HG03571 (cell line): ENCODE data around the gene ZBTB7C.

Source experiments
- ATAC-seq: cut with Tn5 transposase; IDR thresholded peaks from one replicate; pipeline ENCODE4 v1.9.1; 2021; ENCODE audit not compliant: unreplicated experiment

The ZBTB7C gene

DNA sequence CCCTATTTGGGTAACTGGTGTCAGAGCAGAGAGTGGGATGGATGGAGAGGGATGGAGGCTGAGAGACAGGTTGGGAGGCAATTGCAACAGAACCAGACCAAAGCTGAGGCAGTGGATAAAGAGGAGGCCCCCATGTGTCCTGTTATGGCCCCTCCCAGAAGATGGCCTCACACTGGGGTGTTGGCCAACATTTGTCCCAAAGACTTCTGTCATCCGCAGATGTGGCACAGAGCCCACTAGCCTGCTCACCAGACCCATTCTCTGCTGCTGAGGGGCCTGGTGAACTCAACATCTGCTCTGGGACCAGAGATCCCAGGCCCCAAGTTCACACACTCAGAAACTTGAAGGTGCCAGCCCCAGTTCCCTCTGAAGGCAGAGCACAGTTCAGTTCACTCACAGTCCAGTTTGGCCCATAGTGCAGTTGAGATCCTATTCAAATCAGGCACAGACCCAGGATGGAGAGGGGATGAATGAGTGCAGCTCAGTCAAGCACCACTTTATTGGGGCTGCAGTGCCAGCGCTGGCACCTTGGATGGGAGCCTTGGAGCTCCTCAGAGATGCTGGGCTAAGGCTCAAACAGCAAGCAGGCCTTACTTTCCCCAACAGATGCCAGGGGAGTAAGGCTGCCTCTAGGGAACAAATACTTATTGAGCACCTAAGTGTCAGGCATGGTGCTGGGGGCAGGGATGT, 189.2 kb downstream of the ZBTB7C start:
- no peak for ATAC-seq

DNA sequence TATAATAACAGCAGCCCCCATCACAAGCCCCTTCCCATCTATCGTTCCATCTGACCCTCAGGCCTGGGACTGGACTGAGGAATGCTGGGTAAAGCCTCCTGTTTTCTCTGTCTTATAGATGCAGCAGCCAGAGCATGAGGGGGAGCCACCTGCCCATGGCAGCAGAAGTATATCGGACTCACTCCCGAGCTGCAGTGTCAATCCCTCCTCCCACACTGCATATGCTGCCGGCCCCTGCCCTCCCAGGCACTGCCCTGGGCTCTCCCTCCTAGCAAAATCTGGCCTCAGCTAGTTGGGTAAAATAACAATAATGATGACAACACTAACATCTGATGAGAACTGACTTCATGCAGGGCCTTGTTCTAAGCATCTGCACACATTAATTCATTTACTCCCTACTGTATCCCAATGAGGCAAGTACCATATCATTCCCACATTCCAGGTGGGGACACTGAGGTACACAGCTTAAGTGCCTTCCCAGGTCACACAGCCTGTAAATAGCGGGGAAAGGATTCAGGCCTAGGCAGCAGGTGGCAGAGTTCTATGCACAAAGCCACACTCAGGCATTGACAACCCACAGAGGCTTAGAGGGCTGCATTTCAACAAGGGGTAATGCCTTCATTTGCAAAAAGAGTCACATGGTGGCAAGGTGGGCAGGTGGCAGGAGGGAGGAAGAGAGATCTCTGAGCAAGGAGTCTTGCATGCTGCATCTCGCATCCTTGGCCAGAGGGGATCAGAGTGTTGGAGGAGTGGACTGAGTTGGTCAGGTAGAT, 190.0 kb downstream of the ZBTB7C start:
- no peak for ATAC-seq

DNA sequence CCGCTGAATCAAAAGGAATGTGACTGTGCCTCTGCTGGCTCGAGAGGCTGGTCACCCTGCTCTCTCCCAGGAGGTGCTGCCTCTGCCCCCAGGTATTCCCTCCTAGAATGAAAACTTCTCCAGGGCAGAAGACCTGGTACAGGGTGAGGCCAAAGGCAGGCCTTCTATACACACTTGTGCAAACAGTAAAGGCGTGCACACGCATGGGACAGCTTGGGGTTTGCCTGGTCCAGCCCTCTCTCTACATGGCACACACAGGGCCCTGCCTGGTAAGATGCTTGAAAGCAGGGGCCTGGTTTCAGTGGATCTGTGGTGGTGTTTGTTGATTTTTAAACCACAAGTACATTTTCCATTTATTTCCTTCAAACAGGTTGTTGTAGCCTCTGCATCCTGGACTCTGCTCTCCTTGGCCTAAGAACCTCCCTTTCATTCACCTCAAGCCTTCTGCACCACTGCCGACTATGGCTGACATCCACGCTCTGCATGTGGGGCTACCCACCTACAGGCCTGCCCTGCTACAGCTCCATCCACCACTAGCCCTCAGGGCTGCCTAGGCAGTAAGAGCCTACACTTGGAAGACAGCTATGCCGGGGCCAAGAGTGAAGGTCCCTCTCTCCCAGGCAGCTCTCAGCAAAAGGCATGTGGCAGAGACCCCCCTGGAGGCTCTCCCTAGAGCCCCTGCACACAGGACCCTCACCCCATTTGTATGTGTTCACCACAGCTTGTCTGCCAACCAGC, 190.7 kb downstream of the ZBTB7C start:
- ATAC-seq: no peak

DNA sequence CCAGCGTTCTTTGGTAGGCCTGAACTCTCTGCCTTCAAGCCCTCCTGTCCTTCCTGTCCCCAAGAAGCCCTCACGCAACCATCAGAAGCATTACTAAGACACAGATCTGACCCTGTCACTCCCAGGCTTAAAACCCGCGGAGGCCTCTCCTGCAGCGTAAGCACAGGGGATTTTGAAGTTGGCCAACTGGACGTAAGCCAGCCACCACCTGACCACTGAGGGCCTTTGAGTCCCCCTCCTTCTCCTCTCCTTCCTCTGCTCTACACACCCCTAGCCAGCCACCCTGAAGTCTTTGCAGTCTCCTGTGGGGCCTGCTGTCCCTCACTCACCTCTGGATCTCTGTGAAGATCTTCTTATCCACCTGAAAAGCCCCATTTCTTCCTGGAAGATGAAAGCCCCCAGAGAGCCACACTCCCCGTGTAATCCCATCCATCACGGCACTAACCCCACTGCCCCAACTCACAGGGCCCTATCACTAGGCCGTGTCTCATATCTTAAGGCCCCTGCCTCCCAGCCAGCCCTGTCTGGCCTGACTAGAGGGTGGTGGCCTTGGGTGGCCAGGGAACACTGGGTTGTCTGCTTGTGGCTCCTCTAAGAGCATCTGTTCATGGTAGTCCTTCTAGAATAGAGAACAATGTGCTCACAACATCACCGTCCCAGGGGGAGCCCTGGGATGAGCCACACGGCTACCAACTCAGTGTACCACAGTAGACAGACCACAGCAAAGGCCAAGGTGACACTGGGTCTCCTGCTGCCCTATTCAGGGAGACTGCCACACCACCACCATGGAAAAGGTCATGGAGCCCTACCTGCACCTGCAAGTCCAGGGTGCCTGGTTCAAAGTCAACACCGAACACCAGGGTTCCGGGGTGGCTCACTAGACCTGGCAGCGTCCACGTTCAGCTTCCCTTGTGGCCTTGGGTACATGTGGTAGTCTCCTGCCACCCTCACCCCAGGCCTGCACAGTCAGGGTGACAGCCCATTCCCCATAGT, 191.6 kb downstream of the ZBTB7C start:
- ATAC-seq: no peak

DNA sequence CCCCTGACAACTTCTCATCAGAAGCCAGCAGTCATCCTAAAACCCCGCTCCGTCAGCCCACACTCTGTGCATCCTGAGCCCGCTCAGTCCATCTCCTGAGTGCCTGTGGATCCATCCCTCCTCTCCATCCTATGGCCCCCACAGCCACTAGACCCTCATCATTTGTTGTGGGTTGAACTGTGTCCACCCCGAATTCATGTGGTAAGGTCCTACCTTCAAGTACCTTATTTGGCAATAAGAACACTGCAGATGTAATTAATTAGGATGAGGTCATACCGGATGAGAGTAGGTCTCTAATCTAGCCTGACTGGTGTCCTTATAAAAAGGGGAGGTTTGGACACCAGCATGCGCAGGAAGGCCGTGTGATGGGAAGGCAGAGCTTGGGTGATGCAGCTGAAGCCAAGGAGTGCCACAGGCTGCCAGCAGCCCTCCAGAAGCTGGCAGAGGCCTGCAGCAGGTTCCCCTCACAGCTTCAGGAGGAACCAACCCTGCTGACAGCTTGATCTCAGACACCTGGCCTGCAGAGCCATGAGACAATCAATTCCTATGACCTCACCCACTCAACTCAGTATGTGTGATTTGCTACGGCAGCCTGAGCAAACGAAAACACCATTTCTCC, 192.4 kb downstream of the ZBTB7C start:
- ATAC-seq: no peak

DNA sequence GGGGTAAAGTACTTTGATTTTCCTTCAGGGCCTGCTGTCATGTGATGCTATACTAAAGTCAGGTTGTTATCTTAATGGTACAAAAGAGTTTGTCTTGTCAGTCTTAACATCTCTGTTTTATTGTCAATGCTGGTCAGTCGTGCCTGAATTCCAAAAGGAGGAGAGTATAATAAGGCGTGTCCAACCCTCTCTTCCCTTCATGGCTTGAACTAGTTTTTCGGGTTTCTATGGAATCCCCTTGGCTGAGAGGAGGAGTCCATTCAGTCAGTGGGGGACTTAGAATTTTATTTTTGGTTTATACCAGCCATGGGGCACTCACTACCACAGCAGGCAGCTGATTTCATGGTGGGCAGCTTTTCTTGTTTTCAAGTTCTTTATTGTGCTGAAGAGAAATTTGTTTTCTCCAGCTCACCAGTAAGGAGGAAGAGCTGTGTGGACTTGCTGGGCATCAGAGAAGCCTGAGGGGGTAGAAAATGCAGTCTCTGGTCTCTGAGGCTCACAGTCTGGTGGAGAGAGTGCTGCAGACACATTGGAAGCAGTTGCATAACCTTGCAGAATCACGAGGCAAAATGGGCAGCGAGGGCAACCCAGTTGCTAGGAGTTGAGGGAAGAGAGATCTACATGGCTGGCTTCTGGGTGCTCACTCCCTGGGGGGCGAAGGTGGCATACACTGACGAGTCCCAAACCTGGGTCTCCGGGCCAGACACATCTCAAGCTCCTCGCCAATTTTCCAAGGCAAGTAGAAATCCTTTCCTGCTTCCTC, 193.1 kb downstream of the ZBTB7C start:
- no peak for ATAC-seq

DNA sequence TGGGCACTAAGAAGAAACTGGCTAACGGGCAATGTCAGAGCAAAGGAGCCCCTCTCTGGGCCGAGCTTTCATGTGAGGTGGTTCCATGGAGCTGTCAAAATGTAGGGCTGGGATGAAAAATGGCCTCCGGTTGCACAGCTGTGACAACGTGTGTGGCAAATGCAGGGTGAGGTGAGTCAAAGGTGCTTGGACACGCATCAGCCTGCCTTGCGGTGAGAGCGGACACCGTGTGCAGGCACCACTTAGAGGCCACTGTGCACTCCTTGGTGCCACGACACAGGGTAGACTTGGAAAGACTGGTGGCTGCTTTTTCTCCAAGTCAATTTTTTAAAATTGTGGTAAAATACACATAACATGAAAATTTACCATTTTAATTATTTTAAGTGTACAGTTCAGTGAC, 195.4 kb downstream of the ZBTB7C start:
- no peak for ATAC-seq

DNA sequence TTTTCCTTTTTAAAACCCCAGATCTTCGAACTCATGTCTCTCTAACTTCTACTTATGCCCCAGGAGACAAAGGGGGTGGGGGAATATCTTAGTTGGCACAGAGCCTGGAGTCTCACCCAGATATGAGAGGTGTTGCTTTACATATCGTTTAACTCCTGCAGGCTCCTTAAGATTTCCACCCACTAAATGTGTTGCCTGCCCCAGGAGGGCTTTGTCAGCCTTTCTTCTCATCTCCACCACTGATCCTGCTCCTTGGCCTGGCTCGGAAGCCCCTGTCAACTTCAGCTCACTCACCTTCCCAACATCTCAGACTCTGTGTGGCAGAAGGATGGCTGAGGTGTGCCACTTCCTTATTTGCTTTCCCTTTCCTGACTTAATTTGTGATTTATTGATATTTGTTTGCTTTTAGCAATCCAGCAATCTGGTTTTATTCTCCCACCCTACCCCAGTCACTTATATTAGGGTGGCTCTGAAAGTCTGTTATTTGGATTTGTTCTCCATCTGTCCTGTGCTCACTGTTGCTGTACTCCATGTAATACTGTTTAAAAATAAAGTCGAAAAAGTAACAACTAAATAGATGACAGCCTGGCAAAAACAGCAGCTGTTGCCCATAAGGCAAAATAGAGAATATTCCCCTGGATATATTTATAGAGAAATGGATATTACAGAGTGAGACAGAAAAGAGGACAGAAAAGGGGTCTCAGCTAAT, 200.6 kb downstream of the ZBTB7C start:
- ATAC-seq: no peak

DNA sequence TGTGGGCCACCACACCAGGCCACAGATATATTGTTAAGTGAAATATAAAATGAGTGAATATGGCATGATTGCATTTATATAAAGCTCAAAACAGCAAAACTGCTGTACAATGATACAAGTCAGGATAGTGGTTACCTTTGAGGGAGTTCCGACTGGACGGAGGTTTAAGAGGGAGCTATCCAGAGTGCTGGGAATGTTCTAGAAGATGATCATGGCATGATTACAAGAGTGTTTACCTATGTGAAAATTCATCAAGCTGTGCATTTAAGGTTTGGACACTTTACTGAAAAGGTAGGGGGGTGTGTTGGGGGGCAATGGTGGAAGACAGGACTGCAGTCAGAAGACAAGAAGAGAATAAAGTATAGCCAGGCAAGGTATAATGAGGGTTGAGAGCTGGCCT, 201.4 kb downstream of the ZBTB7C start:
- ATAC-seq: no peak

DNA sequence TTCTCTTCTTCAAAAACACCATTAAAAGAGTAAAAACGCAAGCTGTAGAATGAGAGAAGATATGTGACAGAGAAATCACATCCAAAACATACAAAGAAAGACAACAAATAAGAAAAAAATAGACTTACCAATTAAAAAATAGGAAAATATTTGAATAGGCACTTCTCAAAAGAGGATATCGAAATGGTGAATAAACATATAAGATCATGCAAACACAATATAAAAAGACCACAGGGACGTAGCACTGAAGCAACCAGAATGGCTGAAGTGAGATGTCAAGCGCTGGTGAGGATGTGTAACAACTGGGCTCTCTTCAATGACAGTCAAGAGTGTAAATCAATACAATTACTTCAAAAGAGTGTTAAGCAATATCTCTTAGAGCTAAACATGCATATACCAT, 202.3 kb downstream of the ZBTB7C start:
- ATAC-seq: no peak

DNA sequence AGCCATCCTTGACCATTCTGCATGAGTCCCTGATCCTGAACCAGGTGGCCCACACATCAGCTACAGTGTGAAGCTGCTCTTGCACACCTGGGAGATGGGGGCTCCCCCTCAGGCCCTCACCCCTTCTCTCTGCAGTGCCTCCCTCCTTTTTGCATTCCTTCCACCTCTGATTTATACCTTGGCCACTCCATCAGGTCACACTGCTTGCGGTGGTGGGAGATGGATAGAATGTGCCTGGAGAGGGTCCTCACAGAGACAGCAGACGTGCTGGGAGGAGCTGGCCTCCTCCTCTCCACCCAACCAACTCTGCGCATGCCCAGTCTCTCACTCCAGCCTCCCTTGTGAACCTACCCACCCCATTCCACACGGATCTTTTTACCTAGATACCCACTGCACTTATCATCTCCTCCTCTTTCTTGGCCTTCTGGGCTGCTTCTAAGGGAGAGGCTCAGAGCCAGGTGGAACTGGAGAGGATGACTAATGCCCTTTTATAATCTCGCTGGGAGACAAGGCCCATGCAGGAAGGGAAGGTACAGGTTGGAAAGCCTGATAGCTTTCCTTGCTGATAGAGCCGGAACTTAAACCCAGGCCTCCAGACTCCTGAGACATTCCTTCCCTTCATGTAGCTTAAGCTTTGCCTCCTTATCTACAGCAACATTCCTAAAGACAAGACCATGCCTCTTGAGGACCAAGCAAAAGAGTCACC, 205.1 kb downstream of the ZBTB7C start:
- no peak for ATAC-seq

DNA sequence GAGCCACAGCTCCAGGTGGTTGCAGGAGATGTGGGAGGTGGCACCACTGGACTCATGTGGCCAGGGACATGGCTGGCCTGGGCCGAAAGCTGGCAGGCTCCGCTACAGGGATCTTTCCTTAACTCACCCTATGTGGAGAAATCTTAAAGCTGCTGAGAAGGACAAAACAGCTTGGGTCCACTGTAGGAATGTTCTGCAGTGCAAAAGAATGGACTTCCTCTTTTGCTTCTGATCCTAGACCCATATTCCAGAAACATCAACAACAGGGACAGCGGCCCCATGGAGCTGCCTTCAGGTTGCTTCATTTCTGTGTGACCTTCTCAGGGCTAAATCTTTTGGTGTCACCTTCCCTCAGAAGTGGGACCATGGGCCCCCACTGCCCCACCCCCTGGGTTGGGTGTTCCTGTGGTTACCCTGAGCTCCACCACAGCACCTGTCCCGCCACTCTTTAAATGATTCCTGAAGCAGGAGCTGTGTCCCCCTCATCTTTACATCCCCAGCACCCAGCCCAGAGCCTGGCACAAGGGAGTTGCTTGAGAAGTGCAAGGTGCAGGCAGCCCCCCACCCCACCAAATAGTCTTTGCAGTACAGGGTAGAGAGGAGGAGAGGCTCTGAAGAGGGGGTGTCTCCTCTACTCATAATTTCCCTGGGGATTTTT, 205.8 kb downstream of the ZBTB7C start:
- ATAC-seq: no peak

DNA sequence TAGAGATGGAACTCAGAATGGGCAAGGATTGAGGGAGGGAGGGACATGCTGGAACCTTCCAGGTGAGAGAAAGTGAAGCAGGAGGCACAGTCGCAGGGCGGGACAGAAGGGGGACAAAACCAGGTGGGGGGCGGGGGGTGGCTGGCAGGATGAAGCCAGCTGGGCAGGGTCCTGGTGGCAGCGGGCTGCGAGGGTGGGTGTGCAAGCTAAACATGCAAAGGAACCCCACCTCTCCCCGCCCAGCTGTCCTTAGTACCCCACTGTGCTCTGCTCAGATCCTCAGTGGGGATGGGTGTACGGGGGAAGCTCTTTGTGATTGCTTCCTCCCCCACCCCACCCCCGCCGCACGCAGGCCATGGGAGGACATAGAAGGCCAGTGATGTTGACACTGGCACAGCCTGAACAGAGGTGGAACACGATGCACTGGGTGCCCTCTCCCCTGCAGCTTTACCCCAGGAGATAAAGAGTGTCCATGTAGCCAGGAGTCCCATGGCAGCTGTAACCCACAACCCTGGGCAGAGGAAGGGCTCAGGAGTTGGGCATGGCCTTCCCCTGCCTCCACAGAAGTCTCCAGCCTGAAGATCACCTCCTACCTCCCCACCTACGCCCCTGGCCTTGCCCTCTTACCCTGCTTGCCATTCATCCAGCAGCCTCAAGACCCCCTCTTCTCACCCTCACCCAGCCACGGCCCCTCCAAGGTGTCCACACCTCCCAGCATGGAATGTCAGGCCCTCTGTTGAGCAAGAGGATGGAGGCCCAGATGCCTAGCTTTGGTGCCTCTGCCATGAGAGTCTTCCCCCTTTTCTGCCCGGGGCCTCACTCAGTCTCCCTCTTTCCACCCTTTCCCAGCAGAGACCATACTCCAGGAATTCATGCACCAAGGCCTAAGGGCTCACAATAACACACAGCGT, 206.6 kb downstream of the ZBTB7C start:
- no peak for ATAC-seq

DNA sequence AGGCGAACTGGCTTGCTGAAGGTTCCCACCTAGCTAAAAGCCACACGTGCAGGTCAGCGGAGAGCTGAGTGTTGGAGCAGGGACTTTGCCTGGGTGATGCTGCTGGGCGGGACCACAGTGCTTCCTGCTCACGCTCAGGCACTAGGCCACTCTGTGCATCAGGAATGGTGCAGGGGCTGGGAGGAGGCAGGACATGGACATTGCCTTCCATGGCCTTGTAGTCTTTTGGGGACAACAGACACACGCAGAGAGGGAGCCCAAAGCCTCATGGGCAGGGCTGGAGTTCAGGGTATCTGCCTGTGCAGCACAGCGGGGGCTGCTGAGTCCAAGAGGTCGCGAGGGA, 207.2 kb downstream of the ZBTB7C start:
- no peak for ATAC-seq

DNA sequence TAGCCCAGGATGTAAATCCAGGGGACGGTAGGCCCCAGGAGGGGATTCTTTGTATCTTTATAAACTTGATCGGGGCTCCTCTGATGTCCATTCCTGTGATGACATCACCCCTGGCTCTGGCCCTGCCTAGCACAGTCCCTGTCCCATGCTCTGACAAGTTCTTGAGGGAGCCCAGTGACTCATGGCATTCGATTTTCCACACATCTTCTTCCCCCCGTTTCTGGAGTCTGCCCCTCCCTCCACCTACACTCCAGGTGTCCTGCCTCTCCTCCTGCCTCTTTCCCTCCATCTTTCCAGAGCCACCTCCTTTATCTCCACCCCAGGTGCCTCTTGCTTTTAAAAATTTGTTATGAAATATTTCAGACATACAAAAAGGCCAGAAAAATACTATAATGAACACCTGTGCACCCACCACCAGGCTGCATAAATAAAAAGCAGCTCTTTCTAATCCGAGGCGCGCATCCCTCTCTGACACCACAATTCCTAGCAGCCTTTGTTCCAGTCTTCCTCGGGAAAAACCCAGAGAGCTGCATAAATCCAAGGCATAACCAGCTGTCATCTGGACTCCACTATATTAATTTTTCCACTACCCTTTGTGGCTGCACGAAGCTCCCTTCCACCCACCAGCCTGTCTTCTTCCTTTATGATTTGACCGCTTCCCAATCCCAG, 207.7 kb downstream of the ZBTB7C start:
- no peak for ATAC-seq

DNA sequence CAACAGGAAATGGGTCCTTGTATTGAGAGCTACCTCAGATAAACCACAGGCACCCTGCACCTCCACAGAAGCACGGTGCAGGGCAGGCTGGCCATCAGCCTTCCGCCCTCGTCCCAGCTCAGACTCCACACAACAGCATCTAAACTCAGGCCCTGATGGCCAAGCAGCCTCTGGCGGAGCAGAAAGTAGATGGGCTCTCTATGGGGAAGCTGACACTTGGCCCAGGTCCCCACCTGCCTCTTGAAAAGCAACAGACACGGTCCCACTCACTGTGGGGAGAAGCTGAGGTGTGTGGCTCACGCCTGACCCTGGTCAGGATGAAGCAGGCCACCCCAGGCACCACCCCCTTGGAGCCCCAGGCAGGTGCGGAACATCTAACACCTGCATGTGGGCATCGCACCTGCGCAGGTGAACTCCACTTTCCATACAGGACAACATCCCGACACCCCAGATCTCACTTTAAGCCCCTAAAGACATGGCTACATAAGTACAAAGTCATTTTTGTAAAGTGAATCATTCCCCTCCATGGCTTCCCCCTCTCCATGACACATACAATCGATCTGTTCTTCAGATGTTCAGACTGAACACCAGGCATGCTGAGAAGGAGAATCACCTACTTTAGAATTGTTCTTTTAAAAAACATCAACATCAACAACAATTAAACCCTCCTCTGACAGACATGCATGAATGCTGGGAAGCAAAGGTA, 208.4 kb downstream of the ZBTB7C start:
- ATAC-seq: no peak
